ENCODE data around the gene GALK1.

GALK1 gene

DNA sequence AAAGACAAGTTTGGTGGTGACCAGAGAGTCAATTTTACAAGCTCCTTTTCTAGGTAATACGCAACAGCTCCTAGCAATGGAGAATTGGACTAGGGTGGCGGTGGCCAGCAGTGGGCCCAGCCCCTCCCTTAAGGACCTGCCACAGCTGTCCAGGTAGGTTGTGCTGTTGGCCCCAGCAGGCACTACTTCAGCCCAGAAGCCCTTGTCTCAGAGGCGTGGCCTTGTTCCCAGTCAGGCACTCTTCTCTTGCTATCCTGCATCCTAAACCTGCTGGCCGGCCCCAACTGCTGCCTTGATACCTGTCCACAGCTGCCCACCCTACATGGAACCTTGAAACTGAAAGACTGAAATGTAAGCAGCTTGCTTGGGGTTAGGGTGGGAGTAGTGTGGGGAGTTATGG, 989 bp upstream of the GALK1 start:
- Histone ChIP-seq H3K4me2 (ENCODE audit: low read depth, low read length, poor library complexity, severe bottlenecking) (no peak overlapping the region), H4K20me1 (ENCODE audit: insufficient read depth, low read length, poor library complexity, severe bottlenecking) (no peaks in the 10 kb centered on the region), H3K79me2 (ENCODE audit: insufficient read depth, low read length) (peaks cover 3% of the 10 kb centered on the region; the same call in 1 of the 2 replicates), H2AFZ (ENCODE audit: low read length) (no peak overlapping the region), H3K27me3 (ENCODE audit: insufficient read depth, low read length, poor library complexity, severe bottlenecking) (no peaks in the 10 kb centered on the region), H3K4me1 (ENCODE audit: insufficient read depth, low read length, poor library complexity, severe bottlenecking) (peaks cover 14% of the 10 kb centered on the region), H3K36me3 (ENCODE audit: insufficient read depth, low read length) (no peaks in the 10 kb centered on the region), H3K9ac (ENCODE audit: low read depth, low read length, poor library complexity, severe bottlenecking) (no peak overlapping the region), H3K9me3 (ENCODE audit: insufficient read depth, low read depth, low read length) (no peaks in the 10 kb centered on the region), H3K4me3 (ENCODE audit: low read length, poor library complexity, severe bottlenecking) (no peak overlapping the region), H3F3A (ENCODE audit: low read depth) (no peaks in the 10 kb centered on the region; the same call in 1 of the 2 replicates), H3K9me2 (replicated peaks; ENCODE audit: low read depth, low read length) (no peaks in the 10 kb centered on the region)
- TF ChIP-seq CTCF (conservative IDR thresholded peaks at IDR 0.05; ENCODE audit: low read length) = no peak

- H3K4me2 ChIP-seq (ENCODE audit: low read depth, low read length, poor library complexity, severe bottlenecking) = peak overlapping the region; percentile 99
- H3K9ac ChIP-seq (ENCODE audit: low read depth, low read length, poor library complexity, severe bottlenecking) = peak overlapping the region; percentile 75
- no peaks in the 10 kb centered on the region for H3K9me2 ChIP-seq (replicated peaks; ENCODE audit: low read depth, low read length)
- peak overlapping the region; percentile 90 for H3K4me3 ChIP-seq (ENCODE audit: low read length, poor library complexity, severe bottlenecking)
- H4K20me1 ChIP-seq (ENCODE audit: insufficient read depth, low read length, poor library complexity, severe bottlenecking) = no peaks in the 10 kb centered on the region
- H2AFZ ChIP-seq (ENCODE audit: low read length) = peak overlapping the region; percentile 99
- no peaks in the 10 kb centered on the region; the same call in 1 of the 2 replicates for H3F3A ChIP-seq (ENCODE audit: low read depth)
- H3K4me1 ChIP-seq (ENCODE audit: insufficient read depth, low read length, poor library complexity, severe bottlenecking) = peaks cover 14% of the 10 kb centered on the region
- peaks cover 3% of the 10 kb centered on the region; the same call in 1 of the 2 replicates for H3K79me2 ChIP-seq (ENCODE audit: insufficient read depth, low read length)
- H3K9me3 ChIP-seq (ENCODE audit: insufficient read depth, low read depth, low read length) = no peaks in the 10 kb centered on the region
- no peak; the same call in 1 of the 2 replicates for TF ChIP-seq CTCF (conservative IDR thresholded peaks at IDR 0.05; ENCODE audit: low read length)
- TF ChIP-seq EZH2phosphoT487 (IDR thresholded peaks at IDR 0.05; ENCODE audit: borderline replicate concordance) = no peak
- H3K36me3 ChIP-seq (ENCODE audit: insufficient read depth, low read length) = no peaks in the 10 kb centered on the region
- no peaks in the 10 kb centered on the region for H3K27me3 ChIP-seq (ENCODE audit: insufficient read depth, low read length, poor library complexity, severe bottlenecking)
Measured at GRCh38 chr17:75764417-75764710, 628 bp downstream of the GALK1 start.

- no peaks in the 10 kb centered on the region; the same call in 1 of the 2 replicates for H3F3A ChIP-seq (ENCODE audit: low read depth)
- peaks cover 3% of the 10 kb centered on the region; the same call in 1 of the 2 replicates for H3K79me2 ChIP-seq (ENCODE audit: insufficient read depth, low read length)
- H3K9me3 ChIP-seq (ENCODE audit: insufficient read depth, low read depth, low read length) = no peaks in the 10 kb centered on the region
- H4K20me1 ChIP-seq (ENCODE audit: insufficient read depth, low read length, poor library complexity, severe bottlenecking) = no peaks in the 10 kb centered on the region
- TF ChIP-seq CTCF (conservative IDR thresholded peaks at IDR 0.05; ENCODE audit: low read length) (no peak), EZH2phosphoT487 (IDR thresholded peaks at IDR 0.05; ENCODE audit: borderline replicate concordance) (no peak)
- no peaks in the 10 kb centered on the region for H3K27me3 ChIP-seq (ENCODE audit: insufficient read depth, low read length, poor library complexity, severe bottlenecking)
- H3K9ac ChIP-seq (ENCODE audit: low read depth, low read length, poor library complexity, severe bottlenecking) = peak overlapping the region; percentile 75
- peak overlapping the region; percentile 90 for H3K4me3 ChIP-seq (ENCODE audit: low read length, poor library complexity, severe bottlenecking)
- H3K4me1 ChIP-seq (ENCODE audit: insufficient read depth, low read length, poor library complexity, severe bottlenecking) = peaks cover 14% of the 10 kb centered on the region
- no peaks in the 10 kb centered on the region for H3K36me3 ChIP-seq (ENCODE audit: insufficient read depth, low read length)
- peak overlapping the region; percentile 99 for H3K4me2 ChIP-seq (ENCODE audit: low read depth, low read length, poor library complexity, severe bottlenecking)
- H2AFZ ChIP-seq (ENCODE audit: low read length) = peak overlapping the region; percentile 99
- H3K9me2 ChIP-seq (replicated peaks; ENCODE audit: low read depth, low read length) = no peaks in the 10 kb centered on the region
Measured at GRCh38 chr17:75763613-75764416, 1.2 kb downstream of the GALK1 start.

Data from Loucy (cell line).